T-helper 2 cell treated with Interferon-gamma antibody and Interleukin-4, amounts not matched to agents 5 μg/mL and 100 μg/mL, for 36 hours (primary cell): ENCODE measurements around the gene NXPH1.

Source experiments
- DNase-seq: peaks from one replicate; pipeline ENCODE4 v3.0.0; 2021; ENCODE audit warnings: low spot score
- H3K27ac Mint-ChIP-seq: one replicate; pipeline ENCODE4 v1.8.0; 2021; ENCODE audit warnings: mild to moderate bottlenecking, mixed read lengths
- H3K27me3 Mint-ChIP-seq: one replicate; pipeline ENCODE4 v1.8.0; 2021; ENCODE audit warnings: low read depth, mixed read lengths
- H3K36me3 Mint-ChIP-seq: one replicate; pipeline ENCODE4 v1.8.0; 2021; ENCODE audit warnings: low read depth, mixed read lengths
- H3K4me1 Mint-ChIP-seq: one replicate; pipeline ENCODE4 v1.8.0; 2021; ENCODE audit warnings: low read depth, mixed read lengths
- H3K4me3 Mint-ChIP-seq: one replicate; pipeline ENCODE4 v1.8.0; 2022; ENCODE audit warnings: mild to moderate bottlenecking, moderate library complexity, mixed read lengths
- H3K9me3 Mint-ChIP-seq: one replicate; pipeline ENCODE4 v1.8.0; 2021; ENCODE audit warnings: mixed read lengths

The NXPH1 gene

GRCh38 chr7:8765374-8765773, 332.0 kb downstream of the NXPH1 start:
- no peak overlapping the region for H3K4me3 Mint-ChIP-seq
- no peak overlapping the region for H3K27ac Mint-ChIP-seq
- no peaks in the 10 kb centered on the region for H3K4me1 Mint-ChIP-seq
- no peaks in the 10 kb centered on the region for H3K27me3 Mint-ChIP-seq
- H3K9me3 Mint-ChIP-seq, result peaks cover 3% of the 10 kb centered on the region
- no peaks in the 10 kb centered on the region for H3K36me3 Mint-ChIP-seq
- DNase-seq, result no peak

- peaks cover 8% of the 10 kb centered on the region for H3K9me3 Mint-ChIP-seq
- no peaks in the 10 kb centered on the region for H3K4me1 Mint-ChIP-seq
- no peak overlapping the region for H3K27ac Mint-ChIP-seq
- no peaks in the 10 kb centered on the region for H3K27me3 Mint-ChIP-seq
- DNase-seq, result no peak
- H3K4me3 Mint-ChIP-seq, result no peak overlapping the region
- no peaks in the 10 kb centered on the region for H3K36me3 Mint-ChIP-seq
Measured at GRCh38 chr7:8773518-8773917, 340.1 kb downstream of the NXPH1 start.

GRCh38 chr7:8778459-8778858, 345.1 kb downstream of the NXPH1 start:
- Mint-ChIP-seq H3K9me3 (peaks cover 11% of the 10 kb centered on the region), H3K27ac (no peak overlapping the region), H3K4me3 (no peak overlapping the region), H3K4me1 (no peaks in the 10 kb centered on the region), H3K27me3 (no peaks in the 10 kb centered on the region), H3K36me3 (no peaks in the 10 kb centered on the region)
- DNase-seq, result no peak

- no peak overlapping the region for H3K27ac Mint-ChIP-seq
- H3K4me1 Mint-ChIP-seq, result no peaks in the 10 kb centered on the region
- no peak for DNase-seq
- H3K27me3 Mint-ChIP-seq, result no peaks in the 10 kb centered on the region
- H3K36me3 Mint-ChIP-seq, result no peaks in the 10 kb centered on the region
- peaks cover 8% of the 10 kb centered on the region for H3K9me3 Mint-ChIP-seq
- no peak overlapping the region for H3K4me3 Mint-ChIP-seq
Measured at GRCh38 chr7:8781166-8781565, 347.8 kb downstream of the NXPH1 start.

DNA sequence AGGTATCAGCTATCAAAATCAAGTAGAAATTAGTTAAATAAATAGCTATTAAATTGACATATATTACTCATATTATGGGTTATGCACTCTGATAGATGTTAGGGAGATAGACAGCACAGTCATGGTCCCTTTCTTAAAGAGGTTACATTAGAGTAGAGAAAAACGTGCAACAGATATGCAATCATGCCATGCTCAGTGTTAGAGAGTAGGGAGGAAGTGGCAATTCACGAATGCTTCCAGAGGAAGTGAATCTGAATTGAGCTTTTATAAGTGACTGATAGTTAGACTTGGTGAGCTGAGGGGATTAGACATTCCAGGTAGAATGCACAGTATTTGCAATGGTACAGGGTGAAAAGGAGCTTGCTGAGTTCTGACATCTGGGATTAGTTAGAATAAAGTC, 349.8 kb downstream of the NXPH1 start:
- Mint-ChIP-seq H3K36me3 (no peaks in the 10 kb centered on the region), H3K9me3 (peaks cover 8% of the 10 kb centered on the region), H3K27ac (no peak overlapping the region), H3K4me1 (no peaks in the 10 kb centered on the region), H3K4me3 (no peak overlapping the region), H3K27me3 (no peaks in the 10 kb centered on the region)
- DNase-seq, result no peak

- H3K4me3 Mint-ChIP-seq, result no peak overlapping the region
- no peaks in the 10 kb centered on the region for H3K27me3 Mint-ChIP-seq
- H3K27ac Mint-ChIP-seq, result no peak overlapping the region
- H3K9me3 Mint-ChIP-seq, result peaks cover 8% of the 10 kb centered on the region
- no peak for DNase-seq
- no peaks in the 10 kb centered on the region for H3K36me3 Mint-ChIP-seq
- no peaks in the 10 kb centered on the region for H3K4me1 Mint-ChIP-seq
Measured at GRCh38 chr7:8785081-8785480, 351.7 kb downstream of the NXPH1 start.

- H3K27ac Mint-ChIP-seq, result no peak overlapping the region
- H3K4me3 Mint-ChIP-seq, result no peak overlapping the region
- H3K27me3 Mint-ChIP-seq, result no peaks in the 10 kb centered on the region
- no peaks in the 10 kb centered on the region for H3K4me1 Mint-ChIP-seq
- no peak for DNase-seq
- H3K9me3 Mint-ChIP-seq, result peaks cover 19% of the 10 kb centered on the region
- no peaks in the 10 kb centered on the region for H3K36me3 Mint-ChIP-seq
Measured at GRCh38 chr7:8800986-8801385, 367.6 kb downstream of the NXPH1 start.
